Choroid plexus epithelial cell (primary cell): ENCODE data around the gene ZNF202.

Source experiments
- DNase-seq: peaks from one replicate; pipeline ENCODE4 v3.0.0-alpha.2; 2010; ENCODE audit warnings: low read depth
- H3K4me3 ChIP-seq: 2 replicates; pipeline ENCODE4 v1.5.1; 2011; ENCODE audit warnings: low read depth, mild to moderate bottlenecking, control low read depth, low read length, moderate library complexity
- TF ChIP-seq, protein P1 (sequence below): conservative IDR thresholded peaks from 2 replicates; pipeline ENCODE4 v1.5.1; 2011; ENCODE audit warnings: low read depth, mild to moderate bottlenecking, control low read depth, inconsistent platforms, low read length, moderate library complexity

The ZNF202 gene

GRCh38 chr11:123773026-123773425 lies 31.6 kb upstream of the ZNF202 start:
- H3K4me3 ChIP-seq = no peak overlapping the region
- no peak for DNase-seq
- TF ChIP-seq, protein P1, sequence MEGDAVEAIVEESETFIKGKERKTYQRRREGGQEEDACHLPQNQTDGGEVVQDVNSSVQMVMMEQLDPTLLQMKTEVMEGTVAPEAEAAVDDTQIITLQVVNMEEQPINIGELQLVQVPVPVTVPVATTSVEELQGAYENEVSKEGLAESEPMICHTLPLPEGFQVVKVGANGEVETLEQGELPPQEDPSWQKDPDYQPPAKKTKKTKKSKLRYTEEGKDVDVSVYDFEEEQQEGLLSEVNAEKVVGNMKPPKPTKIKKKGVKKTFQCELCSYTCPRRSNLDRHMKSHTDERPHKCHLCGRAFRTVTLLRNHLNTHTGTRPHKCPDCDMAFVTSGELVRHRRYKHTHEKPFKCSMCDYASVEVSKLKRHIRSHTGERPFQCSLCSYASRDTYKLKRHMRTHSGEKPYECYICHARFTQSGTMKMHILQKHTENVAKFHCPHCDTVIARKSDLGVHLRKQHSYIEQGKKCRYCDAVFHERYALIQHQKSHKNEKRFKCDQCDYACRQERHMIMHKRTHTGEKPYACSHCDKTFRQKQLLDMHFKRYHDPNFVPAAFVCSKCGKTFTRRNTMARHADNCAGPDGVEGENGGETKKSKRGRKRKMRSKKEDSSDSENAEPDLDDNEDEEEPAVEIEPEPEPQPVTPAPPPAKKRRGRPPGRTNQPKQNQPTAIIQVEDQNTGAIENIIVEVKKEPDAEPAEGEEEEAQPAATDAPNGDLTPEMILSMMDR = no peak

- TF ChIP-seq, protein P1 = no peak
- no peak overlapping the region for H3K4me3 ChIP-seq
- no peak for DNase-seq
Measured at GRCh38 chr11:123771664-123772063, 30.2 kb upstream of the ZNF202 start.

GRCh38 chr11:123770712-123771111 lies 29.3 kb upstream of the ZNF202 start:
- DNase-seq = no peak
- no peak overlapping the region for H3K4me3 ChIP-seq
- TF ChIP-seq, protein P1 = no peak

- DNase-seq = no peak
- TF ChIP-seq, protein P1 = no peak
Measured at GRCh38 chr11:123765601-123766000, 24.1 kb upstream of the ZNF202 start.

GRCh38 chr11:123762422-123762821 lies 21.0 kb upstream of the ZNF202 start:
- H3K4me3 ChIP-seq = no peak overlapping the region
- TF ChIP-seq, protein P1 = no peak
- no peak for DNase-seq

More at GRCh38 chr11:123765601-123766000, 24.1 kb upstream of the ZNF202 start:
- H3K4me3 ChIP-seq = no peak overlapping the region

GRCh38 chr11:123760894-123761293 lies 19.4 kb upstream of the ZNF202 start:
- H3K4me3 ChIP-seq = no peak overlapping the region
- no peak for DNase-seq
- TF ChIP-seq, protein P1 = no peak

GRCh38 chr11:123757976-123758375 lies 16.5 kb upstream of the ZNF202 start:
- H3K4me3 ChIP-seq = no peak overlapping the region
- no peak for DNase-seq
- TF ChIP-seq, protein P1 = no peak
